ENCODE results near the gene TWIST2. TPM values are rescaled to one million over a fixed set of nuclear protein-coding genes. Genes with fewer than 3 reads are reported as not detected.

The TWIST2 gene
- total RNA-seq, 1 donor from 2014 or later = 18.6 TPM

DNA sequence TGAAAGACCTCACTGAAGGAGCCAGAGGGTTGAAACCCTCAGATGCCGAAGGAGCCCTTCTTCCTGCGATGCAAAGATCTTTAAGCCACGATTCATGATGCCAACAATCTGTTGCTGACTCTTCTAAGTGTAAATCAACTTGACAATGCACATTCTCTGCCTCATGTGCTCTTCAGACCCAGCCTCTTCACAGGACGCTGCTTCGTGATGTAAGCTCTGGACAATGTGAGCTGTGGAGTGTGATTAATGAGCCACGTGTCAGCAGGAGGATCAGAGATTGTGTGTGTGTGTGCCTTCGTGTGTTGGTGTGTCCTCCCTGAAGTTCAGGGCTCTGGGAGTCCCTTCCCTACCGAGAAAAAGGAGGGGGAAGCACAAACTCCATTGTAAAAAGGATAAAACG, 26.5 kb upstream of the TWIST2 start:
- TF ChIP-seq, protein P1, sequence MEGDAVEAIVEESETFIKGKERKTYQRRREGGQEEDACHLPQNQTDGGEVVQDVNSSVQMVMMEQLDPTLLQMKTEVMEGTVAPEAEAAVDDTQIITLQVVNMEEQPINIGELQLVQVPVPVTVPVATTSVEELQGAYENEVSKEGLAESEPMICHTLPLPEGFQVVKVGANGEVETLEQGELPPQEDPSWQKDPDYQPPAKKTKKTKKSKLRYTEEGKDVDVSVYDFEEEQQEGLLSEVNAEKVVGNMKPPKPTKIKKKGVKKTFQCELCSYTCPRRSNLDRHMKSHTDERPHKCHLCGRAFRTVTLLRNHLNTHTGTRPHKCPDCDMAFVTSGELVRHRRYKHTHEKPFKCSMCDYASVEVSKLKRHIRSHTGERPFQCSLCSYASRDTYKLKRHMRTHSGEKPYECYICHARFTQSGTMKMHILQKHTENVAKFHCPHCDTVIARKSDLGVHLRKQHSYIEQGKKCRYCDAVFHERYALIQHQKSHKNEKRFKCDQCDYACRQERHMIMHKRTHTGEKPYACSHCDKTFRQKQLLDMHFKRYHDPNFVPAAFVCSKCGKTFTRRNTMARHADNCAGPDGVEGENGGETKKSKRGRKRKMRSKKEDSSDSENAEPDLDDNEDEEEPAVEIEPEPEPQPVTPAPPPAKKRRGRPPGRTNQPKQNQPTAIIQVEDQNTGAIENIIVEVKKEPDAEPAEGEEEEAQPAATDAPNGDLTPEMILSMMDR (IDR thresholded peaks at IDR 0.05; ENCODE audit: unreplicated experiment) = no peak
- no peak for DNase-seq (ENCODE audit: low spot score in 2 of 2, unreplicated experiment in 2 of 2)
- Mint-ChIP-seq H3K9me3 (peaks cover 40% of the 10 kb centered on the region), H3K27me3 (ENCODE audit: low read depth) (peaks cover 46% of the 10 kb centered on the region), H3K4me1 (no peaks in the 10 kb centered on the region), H3K27ac (no peak overlapping the region), H3K4me3 (no peak overlapping the region), H3K36me3 (no peaks in the 10 kb centered on the region)

DNA sequence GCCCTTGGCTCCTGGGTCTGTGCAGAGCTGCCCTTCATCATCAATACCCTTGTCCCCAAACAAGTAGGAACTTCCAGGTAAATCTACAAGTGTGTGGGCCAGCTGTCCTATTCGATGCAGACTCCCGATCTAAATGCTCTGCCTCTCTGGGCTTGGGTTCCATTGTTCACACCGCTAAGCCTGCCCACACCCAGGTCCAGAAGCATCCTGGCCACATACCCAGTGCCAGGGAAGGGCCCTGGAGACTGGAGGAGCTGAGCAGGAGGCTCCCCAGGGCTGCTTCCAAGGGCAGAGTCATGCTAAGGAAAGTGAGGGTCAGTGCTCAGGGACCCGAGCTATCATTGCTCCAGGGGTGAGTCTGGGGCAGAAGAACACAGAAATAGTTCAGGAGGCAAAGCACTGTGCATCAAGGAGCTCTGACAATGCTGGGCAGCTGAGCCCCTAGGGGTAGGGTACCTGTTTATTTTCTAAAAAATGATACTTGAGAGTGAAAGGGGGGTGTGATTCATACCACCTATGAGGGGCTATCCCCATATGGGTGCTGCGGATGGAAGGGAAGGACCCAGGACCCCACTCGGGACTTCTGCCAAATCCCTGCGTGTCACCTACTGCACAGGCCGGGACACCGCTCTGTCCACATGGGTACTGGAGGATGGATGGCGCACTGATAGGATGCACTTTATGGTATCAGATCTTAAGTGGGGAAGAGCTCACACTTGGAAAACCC, 25.8 kb upstream of the TWIST2 start:
- H3K27ac Mint-ChIP-seq = no peak overlapping the region

DNA sequence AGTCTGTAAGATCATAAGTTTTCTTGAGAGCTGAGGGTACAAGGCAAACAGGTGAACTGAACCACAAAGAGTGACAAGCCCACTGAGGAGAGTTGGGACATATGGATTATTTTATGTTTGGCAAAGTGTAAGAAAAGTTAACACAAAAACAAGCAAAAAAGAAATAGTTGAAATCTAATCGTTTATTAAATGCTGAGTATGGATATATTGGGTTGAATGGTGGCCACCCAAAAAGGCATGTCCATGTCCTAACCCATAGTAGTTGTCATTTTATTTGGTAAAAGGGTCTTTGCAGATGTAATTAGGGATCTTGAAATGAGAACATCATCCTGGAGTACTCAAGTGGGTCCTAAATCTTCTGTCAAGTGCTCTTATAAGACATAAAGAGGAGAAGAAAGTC, 24.9 kb upstream of the TWIST2 start:
- peaks cover 41% of the 10 kb centered on the region for H3K27me3 Mint-ChIP-seq (ENCODE audit: low read depth)
- no peak overlapping the region for H3K4me3 Mint-ChIP-seq
- TF ChIP-seq, protein P1 (IDR thresholded peaks at IDR 0.05; ENCODE audit: unreplicated experiment) = no peak

More for the DNA sequence above, 25.8 kb upstream of the TWIST2 start:
- peaks cover 43% of the 10 kb centered on the region for H3K27me3 Mint-ChIP-seq (ENCODE audit: low read depth)
- H3K36me3 Mint-ChIP-seq = no peaks in the 10 kb centered on the region
- H3K4me1 Mint-ChIP-seq = no peaks in the 10 kb centered on the region
- H3K9me3 Mint-ChIP-seq = peaks cover 44% of the 10 kb centered on the region
- TF ChIP-seq, protein P1 (IDR thresholded peaks at IDR 0.05; ENCODE audit: unreplicated experiment) = no peak
- H3K4me3 Mint-ChIP-seq = no peak overlapping the region
- no peak for DNase-seq (ENCODE audit: low spot score in 2 of 2, unreplicated experiment in 2 of 2)

DNA sequence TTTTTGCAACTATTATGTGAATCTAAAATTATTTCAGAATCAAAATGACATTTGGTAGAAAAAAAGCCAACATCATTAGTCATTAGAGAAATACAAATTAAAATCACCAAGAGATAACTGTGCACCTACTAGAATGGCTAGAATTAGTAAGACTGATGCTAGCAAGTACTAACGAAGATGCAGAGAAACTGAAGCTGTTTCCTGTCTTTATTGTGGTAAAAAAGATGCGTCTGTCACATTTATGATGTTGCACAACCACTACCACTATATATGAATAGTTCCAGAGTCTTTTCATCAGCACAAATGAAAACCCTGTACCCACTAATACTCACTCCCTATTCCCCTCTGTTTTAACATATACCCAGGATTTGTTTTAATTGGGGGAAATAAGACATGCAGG, 16.7 kb upstream of the TWIST2 start:
- H3K27me3 Mint-ChIP-seq (ENCODE audit: low read depth) = peaks cover 89% of the 10 kb centered on the region
- H3K36me3 Mint-ChIP-seq = no peaks in the 10 kb centered on the region
- H3K9me3 Mint-ChIP-seq = peaks cover 16% of the 10 kb centered on the region
- TF ChIP-seq, protein P1 (IDR thresholded peaks at IDR 0.05; ENCODE audit: unreplicated experiment) = no peak
- H3K4me3 Mint-ChIP-seq = no peak overlapping the region
- no peak for DNase-seq (ENCODE audit: low spot score in 2 of 2, unreplicated experiment in 2 of 2)
- no peak overlapping the region for H3K27ac Mint-ChIP-seq
- no peaks in the 10 kb centered on the region for H3K4me1 Mint-ChIP-seq

More for the DNA sequence above, 24.9 kb upstream of the TWIST2 start:
- Mint-ChIP-seq H3K4me1 (no peaks in the 10 kb centered on the region), H3K36me3 (no peaks in the 10 kb centered on the region), H3K9me3 (peaks cover 52% of the 10 kb centered on the region), H3K27ac (no peak overlapping the region)
- DNase-seq (ENCODE audit: low spot score in 2 of 2, unreplicated experiment in 2 of 2) = no peak

DNA sequence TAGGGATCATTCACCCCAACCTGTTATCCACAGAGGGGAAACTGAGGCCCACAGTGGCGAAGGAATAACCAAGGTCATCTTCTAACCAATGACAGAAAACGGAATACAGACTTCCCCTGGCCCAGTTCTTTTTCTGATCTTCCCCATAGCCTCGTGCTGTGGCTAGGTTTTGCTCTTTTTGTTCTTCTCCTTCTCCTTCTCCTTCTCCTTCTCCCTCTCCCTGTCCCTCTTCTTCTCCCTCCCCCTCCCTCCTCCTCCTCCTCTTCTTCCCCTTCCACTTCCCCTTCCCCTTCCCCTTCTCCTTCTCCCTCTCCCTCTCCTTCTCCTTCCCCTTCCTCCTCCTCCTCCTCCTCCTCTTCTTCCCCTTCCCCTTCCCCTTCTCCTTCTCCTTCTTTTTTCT, 12.9 kb upstream of the TWIST2 start:
- no peak for DNase-seq (ENCODE audit: low spot score in 2 of 2, unreplicated experiment in 2 of 2)
- no peaks in the 10 kb centered on the region for H3K4me1 Mint-ChIP-seq
- peaks cover 93% of the 10 kb centered on the region for H3K27me3 Mint-ChIP-seq (ENCODE audit: low read depth)
- no peak overlapping the region for H3K4me3 Mint-ChIP-seq
- no peak overlapping the region for H3K27ac Mint-ChIP-seq
- H3K9me3 Mint-ChIP-seq = no peaks in the 10 kb centered on the region
- TF ChIP-seq, protein P1 (IDR thresholded peaks at IDR 0.05; ENCODE audit: unreplicated experiment) = no peak
- no peaks in the 10 kb centered on the region for H3K36me3 Mint-ChIP-seq
